Measurements from ENCODE around the gene NRXN3.

Gene NRXN3

DNA sequence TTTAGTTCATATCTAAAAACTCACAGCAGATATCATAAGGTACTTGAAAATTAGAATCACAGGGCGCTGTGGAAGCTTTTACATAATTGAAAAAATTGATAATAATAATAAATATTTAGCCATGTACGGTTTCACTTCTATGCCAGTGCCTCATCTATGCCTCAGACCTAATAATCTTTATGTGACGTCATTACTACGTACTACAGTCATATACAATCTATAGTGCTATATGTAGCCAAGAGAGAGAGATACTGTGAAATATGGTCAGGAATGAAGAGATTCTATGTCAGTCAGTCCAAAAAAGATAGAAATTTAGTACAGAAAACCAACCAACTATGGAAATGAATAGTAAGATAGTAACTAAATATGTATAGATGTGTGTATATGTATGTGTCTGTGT, 1010.5 kb downstream of the NRXN3 start:
- DNase-seq: no peak

DNA sequence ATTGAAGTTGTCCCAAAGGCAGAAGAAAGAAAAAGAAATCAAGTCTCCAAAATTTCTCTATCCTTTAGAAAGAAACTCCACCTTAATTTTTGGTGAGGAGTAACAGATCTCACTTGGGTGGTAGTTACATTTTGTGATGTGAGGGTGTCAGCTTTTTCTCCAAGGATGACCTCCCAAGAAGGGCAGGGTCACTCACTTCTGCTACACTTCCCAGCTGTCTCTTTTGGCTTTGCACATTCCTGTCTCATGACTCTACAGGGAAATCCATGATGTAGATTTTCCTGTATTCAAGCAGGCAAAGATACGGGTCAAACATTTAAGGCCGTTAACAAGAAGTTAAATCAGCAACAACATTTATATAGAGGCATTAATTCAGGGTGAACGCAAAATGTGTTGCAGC, 1016.4 kb downstream of the NRXN3 start:
- DNase-seq: no peak

DNA sequence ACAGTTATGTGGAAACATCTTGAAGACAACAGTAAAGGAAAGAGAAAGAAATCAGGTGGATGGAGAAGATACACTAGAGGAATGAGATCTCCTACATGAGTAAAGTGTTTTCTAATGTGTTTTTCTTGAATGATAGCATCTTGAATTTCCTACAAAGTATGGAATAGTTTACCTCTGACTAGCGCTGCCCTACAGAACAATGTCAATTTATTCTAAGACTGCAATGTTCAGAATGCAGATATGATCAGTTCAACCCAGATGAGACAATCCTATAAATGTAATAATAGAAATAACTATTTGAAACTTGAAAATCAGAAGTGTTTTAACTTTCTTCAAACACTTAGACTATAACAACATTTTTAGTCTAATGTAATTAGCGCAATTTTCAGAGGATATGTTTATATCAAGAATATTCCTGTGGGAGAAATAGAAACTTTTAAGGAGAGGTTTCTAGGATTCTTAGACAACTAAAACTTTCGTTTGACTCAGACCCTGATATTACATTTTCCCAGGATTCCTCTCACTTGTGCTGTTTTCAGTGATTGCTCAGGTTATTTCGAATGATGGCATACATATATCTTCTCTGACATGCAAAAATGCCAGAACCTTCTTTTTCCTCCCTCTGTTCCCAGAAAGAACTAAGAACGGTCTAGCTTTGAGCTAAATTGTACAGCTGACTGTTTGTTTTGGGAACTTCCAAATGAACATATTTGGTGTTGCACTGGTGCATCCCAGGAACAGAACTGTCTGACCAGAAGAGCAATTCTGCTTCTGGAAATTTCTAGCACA, 1023.7 kb downstream of the NRXN3 start:
- DNase-seq: no peak

- no peak for DNase-seq
Observed at GRCh38 chr14:79196216-79196615, 1026.0 kb downstream of the NRXN3 start.

- DNase-seq: no peak
Observed at GRCh38 chr14:79197516-79197915, 1027.3 kb downstream of the NRXN3 start.

- DNase-seq: no peak
Observed at GRCh38 chr14:79199217-79199616, 1029.0 kb downstream of the NRXN3 start.

GRCh38 chr14:79201564-79202207, 1031.5 kb downstream of the NRXN3 start:
- DNase-seq: no peak

DNA sequence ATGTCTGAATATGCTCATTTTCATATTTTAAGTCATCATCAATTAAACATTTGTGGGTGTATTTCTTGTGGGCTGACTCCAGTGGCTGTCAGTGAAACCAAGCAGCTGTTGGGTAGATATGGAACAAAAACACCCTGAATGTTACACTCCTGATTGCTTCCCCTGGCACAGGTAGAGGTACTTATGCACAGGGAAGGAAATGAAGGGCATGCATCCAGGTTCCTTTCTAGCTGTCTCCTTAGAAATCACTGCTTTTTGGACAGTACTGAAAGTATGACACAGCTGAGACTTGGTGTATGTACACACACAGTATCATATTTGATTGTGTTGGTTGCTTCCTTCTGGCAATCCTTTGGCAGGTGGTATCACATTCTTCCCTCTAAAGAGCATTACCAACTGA, 1034.4 kb downstream of the NRXN3 start:
- no peak for DNase-seq

GRCh38 chr14:79209418-79209817, 1039.2 kb downstream of the NRXN3 start:
- no peak for DNase-seq

DNA sequence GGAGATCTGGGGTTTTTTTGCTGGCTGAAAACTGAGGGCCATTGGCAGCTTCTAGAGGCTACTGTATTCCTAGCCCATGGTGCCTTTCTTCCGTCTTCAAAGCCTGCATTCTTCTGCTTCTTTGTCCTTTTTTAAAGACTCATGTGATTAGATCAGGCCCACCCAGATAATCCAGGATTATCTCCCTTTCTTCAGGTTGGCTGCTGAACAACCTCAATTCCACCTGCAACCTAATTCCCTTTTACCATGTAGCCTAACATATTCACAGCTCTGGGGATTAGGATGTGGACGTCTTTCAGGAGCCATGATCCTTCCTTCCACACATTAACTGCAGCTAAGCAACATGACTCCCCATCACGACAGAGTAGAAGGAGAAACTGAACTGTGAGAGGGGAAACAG, 1055.6 kb downstream of the NRXN3 start:
- no peak for DNase-seq

DNA sequence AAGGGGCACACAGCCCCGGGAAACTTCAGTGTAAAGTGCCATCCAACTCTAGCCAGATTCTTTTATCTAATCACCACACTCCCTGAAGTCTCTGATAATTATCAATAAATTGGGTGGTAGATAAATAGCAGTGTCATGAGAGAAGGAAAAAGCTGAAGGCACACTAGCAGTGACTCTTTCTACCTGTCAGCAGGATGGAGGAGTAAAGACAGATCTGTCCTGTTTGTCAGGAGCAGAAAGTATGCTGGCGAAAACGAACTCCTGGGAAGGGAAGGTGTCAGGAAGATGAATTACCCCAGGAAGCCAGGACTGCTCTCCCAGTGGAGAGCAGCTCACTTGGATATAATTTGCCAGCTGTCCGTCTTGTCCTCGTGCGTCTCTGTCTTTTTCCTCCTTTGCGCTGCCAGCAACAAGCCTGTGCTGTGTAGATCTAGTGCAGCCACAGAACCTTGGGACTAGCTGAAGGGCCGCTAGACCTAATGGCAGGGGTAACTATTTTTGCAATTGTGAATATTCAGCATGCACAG, 1059.3 kb downstream of the NRXN3 start:
- DNase-seq: no peak

DNA sequence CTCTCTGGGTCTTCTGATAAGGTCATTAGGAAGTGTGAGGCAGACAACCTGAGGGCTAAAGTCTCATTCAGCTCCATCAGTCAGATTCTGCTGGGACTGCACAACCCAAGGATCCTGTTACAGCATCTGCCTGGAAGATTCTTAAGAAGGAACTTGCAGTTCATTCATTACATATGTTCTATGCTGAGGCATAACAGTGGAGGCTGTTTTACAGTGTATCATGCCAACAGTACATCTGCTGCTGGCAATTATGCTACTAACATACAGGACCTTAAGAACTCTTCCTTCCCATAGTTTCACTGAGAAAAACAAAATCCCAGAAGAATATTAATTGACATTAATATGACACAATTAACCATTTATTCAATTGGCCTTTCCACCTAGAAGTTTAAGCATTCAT, 1072.5 kb downstream of the NRXN3 start:
- no peak for DNase-seq

GRCh38 chr14:79246173-79246572, 1076.0 kb downstream of the NRXN3 start:
- DNase-seq: no peak

DNA sequence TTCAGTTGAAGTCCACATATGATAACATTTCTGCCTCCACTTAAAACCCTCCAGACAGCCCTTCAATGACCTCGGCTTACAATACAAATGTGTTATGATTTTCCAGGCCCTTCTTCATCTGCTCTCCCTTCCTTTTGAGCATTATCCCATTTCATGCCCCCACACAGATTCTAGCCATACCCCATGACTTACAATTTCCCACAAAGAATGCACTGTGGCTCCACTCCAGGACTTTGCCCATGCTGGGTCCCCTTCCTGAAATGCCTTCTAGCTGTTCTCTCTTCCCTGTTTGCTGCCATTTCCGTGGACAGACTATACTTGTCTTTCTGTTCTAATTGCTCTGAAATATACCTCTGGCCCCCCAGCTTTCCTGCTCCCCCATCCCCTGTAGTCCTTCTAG, 1078.0 kb downstream of the NRXN3 start:
- no peak for DNase-seq

- no peak for DNase-seq
Observed at GRCh38 chr14:79248771-79249170, 1078.6 kb downstream of the NRXN3 start.

DNA sequence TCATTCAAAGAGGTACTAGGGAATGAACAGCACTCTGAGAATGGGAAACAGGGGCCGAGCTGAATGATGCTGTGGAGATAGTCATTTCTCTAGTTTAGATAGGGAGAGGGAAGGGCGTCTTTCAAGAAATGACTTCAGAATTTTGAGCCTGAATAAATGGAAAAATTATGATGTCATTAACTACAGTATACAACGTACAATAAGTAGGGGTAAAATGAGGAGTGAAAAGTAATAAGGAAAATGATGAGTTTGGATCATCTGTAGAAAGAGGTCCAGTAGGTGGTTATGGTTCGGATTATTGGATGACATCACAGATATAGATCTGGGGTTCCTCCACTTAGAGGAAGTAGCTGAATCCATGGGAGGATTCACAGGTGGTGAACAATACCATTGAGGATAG, 1081.1 kb downstream of the NRXN3 start:
- DNase-seq: no peak

DNA sequence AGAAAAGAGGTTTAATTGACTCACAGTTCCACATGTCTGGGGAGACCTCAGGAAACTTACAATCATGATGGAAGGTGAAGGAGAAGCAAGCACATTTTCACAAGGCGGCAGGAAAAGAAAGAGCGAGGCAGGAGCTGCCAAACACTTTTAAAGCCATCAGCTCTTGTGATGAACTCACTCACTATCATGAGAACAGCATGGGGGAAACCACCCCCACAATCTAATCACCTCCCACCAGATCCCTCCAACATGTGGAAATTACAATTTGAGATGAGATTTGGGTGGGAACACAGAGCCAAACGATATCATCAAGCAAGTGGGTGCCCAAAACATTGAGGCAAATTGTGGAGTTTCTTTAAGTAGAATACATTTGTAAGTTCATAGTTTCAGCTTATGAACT, 1083.4 kb downstream of the NRXN3 start:
- no peak for DNase-seq

- DNase-seq: no peak
Observed at GRCh38 chr14:79254069-79254775, 1084.0 kb downstream of the NRXN3 start.

DNA sequence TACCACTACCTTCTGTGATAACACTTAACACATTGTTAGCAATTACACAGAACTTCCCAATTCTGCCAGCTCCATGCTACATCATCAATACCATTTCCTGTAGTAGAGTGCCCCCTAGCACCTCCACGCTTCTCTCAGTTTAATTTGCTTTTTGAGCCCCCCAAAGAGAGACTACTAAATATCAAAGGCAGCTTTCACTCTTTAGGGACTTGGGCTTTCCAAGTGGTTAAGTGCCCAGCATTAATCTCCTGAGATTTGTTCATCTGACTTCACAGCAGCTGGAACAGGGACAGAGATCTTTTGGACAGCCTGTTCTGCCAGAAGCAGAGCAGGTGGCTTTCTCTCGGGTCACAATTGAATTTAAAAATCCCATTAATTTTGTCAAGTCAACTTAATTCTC, 1086.2 kb downstream of the NRXN3 start:
- no peak for DNase-seq

DNA sequence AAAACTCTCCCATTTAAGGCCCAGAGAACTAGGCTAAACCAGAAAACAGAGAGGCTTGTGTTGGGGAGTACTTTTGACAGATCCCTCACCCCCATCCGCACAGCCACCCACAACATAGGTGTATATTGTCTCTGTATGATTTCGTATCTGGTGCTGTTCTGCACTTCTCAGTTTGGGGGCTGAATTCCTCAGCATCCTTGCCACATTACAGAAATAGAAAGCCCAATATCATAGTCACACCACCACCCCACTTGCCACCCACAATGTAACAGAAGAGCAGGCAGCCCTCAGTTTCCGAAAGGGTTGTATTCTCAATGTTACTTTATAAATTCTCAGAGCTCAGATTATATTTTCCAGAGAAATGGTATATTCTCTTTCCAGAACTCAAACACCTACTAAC, 1090.2 kb downstream of the NRXN3 start:
- no peak for DNase-seq

DNA sequence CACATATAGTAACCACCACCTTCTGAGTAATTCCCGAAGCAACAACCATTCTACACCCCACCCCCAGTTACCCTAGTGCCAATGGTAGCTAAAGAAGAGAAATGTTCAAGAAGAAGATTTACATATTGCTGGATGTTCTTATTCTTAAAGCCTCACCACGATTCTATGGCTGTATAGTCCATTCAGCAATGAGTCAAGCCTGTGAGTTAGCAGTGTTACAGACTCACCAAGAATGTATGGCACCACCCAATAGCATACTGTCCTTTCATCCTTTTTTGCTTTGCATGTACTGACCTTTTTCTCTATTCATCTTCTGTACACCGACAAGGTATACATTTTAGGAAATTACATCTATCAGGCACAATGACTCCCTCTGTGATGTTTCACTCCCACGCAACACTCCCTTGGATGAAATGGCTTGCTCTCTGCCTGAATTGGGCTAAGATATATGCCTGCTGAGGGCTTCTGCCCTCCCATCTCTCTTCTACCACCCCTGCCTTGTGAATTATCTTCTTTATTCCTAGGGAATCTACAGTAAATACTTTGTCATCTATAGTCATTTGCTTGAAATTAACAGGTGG, 1095.3 kb downstream of the NRXN3 start:
- DNase-seq: no peak

GRCh38 chr14:79270361-79270760, 1100.2 kb downstream of the NRXN3 start:
- no peak for DNase-seq

- DNase-seq: no peak
Observed at GRCh38 chr14:79271122-79271521, 1100.9 kb downstream of the NRXN3 start.

Data from DMS153 (cell line).